MM.1S (cell line): ENCODE data around the gene KCNIP4.

Source experiments
- DNase-seq: peaks from one replicate; pipeline ENCODE4 v3.0.0-alpha.2; 2015
- H2AFZ ChIP-seq: fragments of 300-600 bp; sonication (generic); 2 replicates; pipeline ENCODE4 v1.6.0; 2016; ENCODE audit warnings: antibody characterized with exemption, low read length
- H3F3A ChIP-seq: fragments of 300-600 bp; sonication (generic); 2 replicates; pipeline ENCODE4 v1.6.1; 2016; ENCODE audit warnings: mild to moderate bottlenecking, antibody characterized with exemption, low read length, moderate library complexity, mixed read lengths; ENCODE audit not compliant: insufficient read depth
- H3K27ac ChIP-seq: fragments of 300-600 bp; sonication (generic); 2 replicates; pipeline ENCODE4 v1.5.1; 2016; ENCODE audit warnings: mild to moderate bottlenecking, low read length
- H3K27me3 ChIP-seq: fragments of 300-600 bp; sonication (generic); replicated peaks from 2 replicates; pipeline ENCODE4 v1.6.0; 2016; ENCODE audit warnings: low read length; ENCODE audit not compliant: insufficient read depth
- H3K36me3 ChIP-seq: fragments of 300-600 bp; sonication (generic); replicated peaks from 2 replicates; pipeline ENCODE4 v1.6.1; 2016; ENCODE audit warnings: mild to moderate bottlenecking, low read length, mixed read lengths; ENCODE audit not compliant: insufficient read depth
- H3K4me1 ChIP-seq: fragments of 300-600 bp; sonication (generic); 2 replicates; pipeline ENCODE4 v1.6.1; 2016; ENCODE audit warnings: low read length, mixed read lengths
- H3K4me2 ChIP-seq: fragments of 300-600 bp; sonication (generic); 2 replicates; pipeline ENCODE4 v1.6.0; 2016; ENCODE audit warnings: low read depth, low read length
- H3K4me3 ChIP-seq: fragments of 300-600 bp; sonication (generic); 2 replicates; pipeline ENCODE4 v1.5.1; 2016; ENCODE audit warnings: low read length, mixed read lengths
- H3K79me2 ChIP-seq: fragments of 300-600 bp; sonication (generic); 2 replicates; pipeline ENCODE4 v1.6.1; 2016; ENCODE audit warnings: mixed run types, low read length, mixed read lengths
- H3K9ac ChIP-seq: fragments of 300-600 bp; sonication (generic); 2 replicates; pipeline ENCODE4 v1.6.1; 2016; ENCODE audit warnings: low read length, mixed read lengths
- H3K9me2 ChIP-seq: fragments of 300-600 bp; sonication (generic); replicated peaks from 2 replicates; pipeline ENCODE4 v1.6.1; 2016; ENCODE audit warnings: mild to moderate bottlenecking, low read length, mixed read lengths; ENCODE audit not compliant: insufficient read depth
- H3K9me3 ChIP-seq: fragments of 300-600 bp; sonication (generic); replicated peaks from 2 replicates; pipeline ENCODE4 v1.6.1; 2016; ENCODE audit warnings: mild to moderate bottlenecking, low read length, mixed read lengths; ENCODE audit not compliant: insufficient read depth
- H4K20me1 ChIP-seq: fragments of 300-600 bp; sonication (generic); 2 replicates; pipeline ENCODE4 v1.6.1; 2016; ENCODE audit warnings: mild to moderate bottlenecking, low read length, moderate library complexity, mixed read lengths; ENCODE audit not compliant: insufficient read depth
- EZH2 ChIP-seq: fragments of 300-600 bp; sonication (generic); optimal IDR thresholded peaks from 2 replicates; pipeline ENCODE3; 2017; ENCODE audit warnings: low read depth, mild to moderate bottlenecking, antibody characterized with exemption, low read length, mixed read lengths
- EZH2phosphoT487 ChIP-seq: fragments of 300-600 bp; sonication (generic); IDR thresholded peaks from 2 replicates; pipeline ENCODE4 v1.6.1; 2018; ENCODE audit warnings: antibody characterized with exemption, low read length
- TF ChIP-seq, protein P1 (sequence below): fragments of 300-600 bp; sonication (generic); IDR thresholded peaks from 2 replicates; pipeline ENCODE4 v1.5.1; 2016; ENCODE audit warnings: antibody characterized with exemption, low read length, mixed read lengths

The KCNIP4 gene

DNA sequence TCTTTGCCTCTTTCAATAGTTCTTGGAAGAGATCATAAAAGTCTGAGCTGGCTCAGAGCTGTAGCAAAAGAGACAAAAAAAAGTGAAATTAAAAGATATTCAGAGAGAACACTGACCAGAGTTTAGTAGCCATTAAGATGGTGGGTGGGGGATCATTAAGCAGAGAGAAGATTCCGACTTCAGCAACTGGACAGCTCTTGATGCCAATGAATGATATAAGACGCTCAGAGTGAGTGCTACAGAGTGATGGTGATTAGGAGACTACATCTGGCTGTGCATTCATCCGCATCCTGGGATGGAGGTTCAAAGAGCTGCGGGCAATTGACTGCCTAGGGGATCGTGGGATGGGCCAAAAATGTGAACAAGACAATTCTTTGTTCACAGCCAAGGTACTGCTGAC lies 1069.8 kb downstream of the KCNIP4 start:
- no peak overlapping the region for H3K4me3 ChIP-seq
- TF ChIP-seq EZH2phosphoT487 (no peak), EZH2 (no peak)
- no peaks in the 10 kb centered on the region for H3K4me1 ChIP-seq
- no peak overlapping the region for H3K4me2 ChIP-seq
- no peak overlapping the region for H3K27ac ChIP-seq
- H4K20me1 ChIP-seq = no peaks in the 10 kb centered on the region
- no peaks in the 10 kb centered on the region for H3K79me2 ChIP-seq
- H2AFZ ChIP-seq = no peak overlapping the region
- H3K27me3 ChIP-seq = no peaks in the 10 kb centered on the region
- H3K9ac ChIP-seq = no peak overlapping the region
- no peaks in the 10 kb centered on the region for H3K9me2 ChIP-seq
- no peaks in the 10 kb centered on the region for H3K36me3 ChIP-seq
- H3K9me3 ChIP-seq = no peaks in the 10 kb centered on the region
- H3F3A ChIP-seq = no peaks in the 10 kb centered on the region
- DNase-seq = no peak

DNA sequence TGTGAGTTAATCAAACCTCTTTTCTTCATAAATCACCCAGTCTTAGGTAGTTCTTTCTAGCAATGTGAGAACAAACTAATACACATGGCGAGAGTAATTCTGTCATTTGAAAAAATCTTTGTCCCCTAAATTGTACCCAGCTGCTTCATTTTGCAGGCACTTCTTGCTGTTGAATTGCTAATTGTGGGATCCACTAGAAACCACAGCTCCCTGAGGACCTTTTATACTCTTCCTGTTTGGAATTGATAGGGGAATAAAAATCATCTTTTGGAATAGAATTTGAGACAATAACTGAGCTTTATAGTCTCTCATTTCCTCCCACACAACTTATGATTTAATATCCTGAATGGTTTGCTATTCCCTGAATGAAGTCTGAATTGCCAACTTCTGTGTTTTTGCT lies 1078.1 kb downstream of the KCNIP4 start:
- H3K4me2 ChIP-seq = no peak overlapping the region
- no peaks in the 10 kb centered on the region for H3K79me2 ChIP-seq
- TF ChIP-seq, protein P1, sequence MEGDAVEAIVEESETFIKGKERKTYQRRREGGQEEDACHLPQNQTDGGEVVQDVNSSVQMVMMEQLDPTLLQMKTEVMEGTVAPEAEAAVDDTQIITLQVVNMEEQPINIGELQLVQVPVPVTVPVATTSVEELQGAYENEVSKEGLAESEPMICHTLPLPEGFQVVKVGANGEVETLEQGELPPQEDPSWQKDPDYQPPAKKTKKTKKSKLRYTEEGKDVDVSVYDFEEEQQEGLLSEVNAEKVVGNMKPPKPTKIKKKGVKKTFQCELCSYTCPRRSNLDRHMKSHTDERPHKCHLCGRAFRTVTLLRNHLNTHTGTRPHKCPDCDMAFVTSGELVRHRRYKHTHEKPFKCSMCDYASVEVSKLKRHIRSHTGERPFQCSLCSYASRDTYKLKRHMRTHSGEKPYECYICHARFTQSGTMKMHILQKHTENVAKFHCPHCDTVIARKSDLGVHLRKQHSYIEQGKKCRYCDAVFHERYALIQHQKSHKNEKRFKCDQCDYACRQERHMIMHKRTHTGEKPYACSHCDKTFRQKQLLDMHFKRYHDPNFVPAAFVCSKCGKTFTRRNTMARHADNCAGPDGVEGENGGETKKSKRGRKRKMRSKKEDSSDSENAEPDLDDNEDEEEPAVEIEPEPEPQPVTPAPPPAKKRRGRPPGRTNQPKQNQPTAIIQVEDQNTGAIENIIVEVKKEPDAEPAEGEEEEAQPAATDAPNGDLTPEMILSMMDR = no peak
- TF ChIP-seq EZH2 = no peak
- TF ChIP-seq EZH2phosphoT487 = no peak
- H3K9me3 ChIP-seq = no peaks in the 10 kb centered on the region
- no peak for DNase-seq
- H2AFZ ChIP-seq = no peak overlapping the region
- no peaks in the 10 kb centered on the region for H4K20me1 ChIP-seq
- H3K4me1 ChIP-seq = no peaks in the 10 kb centered on the region
- H3F3A ChIP-seq = no peaks in the 10 kb centered on the region
- no peaks in the 10 kb centered on the region for H3K9me2 ChIP-seq
- H3K36me3 ChIP-seq = no peaks in the 10 kb centered on the region
- no peak overlapping the region for H3K9ac ChIP-seq
- no peaks in the 10 kb centered on the region for H3K27me3 ChIP-seq
- no peak overlapping the region for H3K27ac ChIP-seq
- no peak overlapping the region for H3K4me3 ChIP-seq

DNA sequence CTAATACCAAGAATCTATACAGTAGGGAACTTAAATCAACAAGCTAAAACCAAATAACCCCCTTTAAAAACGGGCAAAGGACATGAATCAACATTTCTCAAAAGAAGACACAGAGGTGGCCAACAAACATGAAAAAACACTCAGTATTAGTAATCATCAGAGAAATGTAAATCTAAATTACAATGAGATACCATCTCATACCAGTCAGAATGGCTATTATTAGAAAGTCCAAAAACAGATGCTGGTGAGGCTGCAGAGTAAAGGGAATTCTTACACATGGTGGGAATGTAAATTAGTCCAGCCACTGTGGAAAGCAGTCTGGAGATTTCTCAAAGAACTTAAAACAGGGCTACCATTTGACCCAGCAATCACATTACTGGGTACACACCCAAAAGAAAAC lies 1080.5 kb downstream of the KCNIP4 start:
- Histone ChIP-seq H3K4me3 (no peak overlapping the region), H2AFZ (no peak overlapping the region), H3F3A (no peaks in the 10 kb centered on the region), H4K20me1 (no peaks in the 10 kb centered on the region), H3K36me3 (no peaks in the 10 kb centered on the region), H3K9me2 (no peaks in the 10 kb centered on the region), H3K27me3 (no peaks in the 10 kb centered on the region), H3K4me1 (no peaks in the 10 kb centered on the region), H3K27ac (no peak overlapping the region), H3K9ac (no peak overlapping the region), H3K4me2 (no peak overlapping the region), H3K9me3 (no peaks in the 10 kb centered on the region), H3K79me2 (no peaks in the 10 kb centered on the region)
- DNase-seq = no peak
- TF ChIP-seq EZH2phosphoT487 (no peak), EZH2 (no peak)
- TF ChIP-seq, protein P1 = no peak

DNA sequence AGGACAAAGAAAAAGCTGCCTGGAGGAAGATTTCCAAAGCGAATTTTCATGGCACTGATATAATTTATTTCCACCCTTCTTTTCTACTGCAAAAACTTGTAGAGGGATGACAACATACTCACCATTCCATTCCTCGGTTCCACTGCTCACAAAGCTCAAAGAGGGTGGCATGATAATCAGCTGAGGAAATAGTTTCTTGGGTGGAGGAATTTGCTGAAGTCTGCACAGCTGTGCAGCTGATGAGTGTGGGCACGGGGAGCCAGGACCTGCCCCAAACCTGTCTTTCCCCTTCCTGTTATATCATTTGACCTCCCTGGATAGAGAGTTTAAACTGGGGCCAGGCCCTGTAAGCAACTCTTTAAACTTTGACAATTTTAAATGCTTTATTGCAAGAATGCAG lies 1087.7 kb downstream of the KCNIP4 start:
- Histone ChIP-seq H3K9me2 (no peaks in the 10 kb centered on the region), H3K79me2 (no peaks in the 10 kb centered on the region), H3K4me1 (no peaks in the 10 kb centered on the region), H3K9me3 (no peaks in the 10 kb centered on the region), H3K4me2 (no peak overlapping the region), H4K20me1 (no peaks in the 10 kb centered on the region), H3K27ac (no peak overlapping the region), H3K36me3 (no peaks in the 10 kb centered on the region), H3K9ac (no peak overlapping the region), H3K27me3 (no peaks in the 10 kb centered on the region), H2AFZ (no peak overlapping the region), H3F3A (no peaks in the 10 kb centered on the region), H3K4me3 (no peak overlapping the region)
- no peak for TF ChIP-seq EZH2
- TF ChIP-seq EZH2phosphoT487 = no peak
- TF ChIP-seq, protein P1 = no peak
- no peak for DNase-seq
